Measurements from ENCODE around the gene PARD6B. TPM values are rescaled to one million over a fixed set of nuclear protein-coding genes. Genes with fewer than 3 reads are reported as not detected.
"Not testable (repeated sequence)": the region's sequence is repeated elsewhere in the genome, so short reads cannot be mapped to it uniquely, and the experiment has no call there.

PARD6B gene
- total RNA-seq, 1 experiment from 2014 or later = 29.6 TPM

- TF ChIP-seq IRF2 (CRISPR knock-in tag; IDR thresholded peaks at IDR 0.05; ENCODE audit: borderline replicate concordance, low read depth) (no peak), OVOL2 (CRISPR knock-in tag; IDR thresholded peaks at IDR 0.05; ENCODE audit: borderline replicate concordance) (no peak), TEAD4 (CRISPR knock-in tag; IDR thresholded peaks at IDR 0.05) (no peak), ZNF219 (CRISPR knock-in tag; IDR thresholded peaks at IDR 0.05; ENCODE audit: borderline replicate concordance) (no peak), ZNF263 (CRISPR knock-in tag; IDR thresholded peaks at IDR 0.05; ENCODE audit: low read depth) (no peak)
These were observed 61.6 kb downstream of the PARD6B start (continued) for GRCh38 chr20:50792708-50793574.

DNA sequence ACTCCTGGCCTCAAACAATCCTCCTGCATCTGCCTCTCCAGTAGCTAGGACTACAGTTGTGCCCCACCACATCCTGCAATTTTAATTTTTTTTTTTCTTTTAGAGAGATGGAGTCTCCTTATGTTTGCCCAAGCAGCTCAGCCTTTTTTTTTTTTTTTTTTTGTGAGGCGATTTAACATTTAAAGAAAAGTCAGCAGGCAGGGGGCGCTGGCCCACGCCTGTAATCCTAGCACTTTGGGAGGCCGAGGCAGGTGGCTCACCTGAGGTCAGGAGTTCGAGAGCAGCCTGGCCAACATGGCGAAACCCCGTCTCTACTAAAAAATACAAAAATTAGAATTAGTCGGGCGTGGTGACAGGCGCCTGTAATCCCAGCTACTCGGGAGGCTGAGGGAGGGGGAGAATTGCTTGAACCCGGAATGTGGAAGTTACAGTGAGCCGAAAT lies 62.2 kb downstream of the PARD6B start:
- not testable (repeated sequence) for ATAC-seq; H3K36me3 Mint-ChIP-seq; H3K27me3 Mint-ChIP-seq (ENCODE audit: low read depth); H3K9me3 Mint-ChIP-seq; H3K27ac Mint-ChIP-seq
- Mint-ChIP-seq H3K4me3 (peak overlapping the region; percentile 56), H3K4me1 (peaks cover 22% of the 10 kb centered on the region)
- CTCF ChIA-PET = interaction anchor here (0.6 to 3.6 kb wide), 92 partner anchors 9 to 1844 kb away, joined by 3 to 127 read pairs (median 4); partner anchors contain the start of genes ADNP, DPM1, MOCS3 and PARD6B
- peak; percentile 64 for DNase-seq (ENCODE audit: low spot score)
- TF ChIP-seq, protein P1, sequence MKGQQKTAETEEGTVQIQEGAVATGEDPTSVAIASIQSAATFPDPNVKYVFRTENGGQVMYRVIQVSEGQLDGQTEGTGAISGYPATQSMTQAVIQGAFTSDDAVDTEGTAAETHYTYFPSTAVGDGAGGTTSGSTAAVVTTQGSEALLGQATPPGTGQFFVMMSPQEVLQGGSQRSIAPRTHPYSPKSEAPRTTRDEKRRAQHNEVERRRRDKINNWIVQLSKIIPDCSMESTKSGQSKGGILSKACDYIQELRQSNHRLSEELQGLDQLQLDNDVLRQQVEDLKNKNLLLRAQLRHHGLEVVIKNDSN (CRISPR knock-in tag; IDR thresholded peaks at IDR 0.05) = 0 out of 2 replicates have a peak, but pooled peaks have one; percentile 15
- peak; percentile 41; the same call in 1 of the 2 replicates for TF ChIP-seq CTCF (IDR thresholded peaks at IDR 0.05)
- POLR2A ChIA-PET = interaction anchor here (0.6 to 2.4 kb wide), 5 partner anchors 56 to 751 kb away, joined by 4 to 11 read pairs (median 5); partner anchors contain the start of gene ADNP

- H3K36me3 Mint-ChIP-seq = no peaks in the 10 kb centered on the region
- H3K4me3 Mint-ChIP-seq = peak overlapping the region; percentile 66
- DNase-seq (ENCODE audit: low spot score) (peak; percentile 57), ATAC-seq (peak; percentile 8)
- peaks cover 6% of the 10 kb centered on the region for H3K27me3 Mint-ChIP-seq (ENCODE audit: low read depth)
- POLR2A ChIA-PET = interaction anchor here (0.6 to 2.4 kb wide), 7 partner anchors 9 to 1290 kb away, joined by 3 to 15 read pairs (median 5); partner anchors contain the start of genes ADNP, DPM1 and MOCS3
- H3K27ac Mint-ChIP-seq = peak overlapping the region; percentile 68
- TF ChIP-seq TP53 (CRISPR knock-in tag; IDR thresholded peaks at IDR 0.05) = no peak
- no peak for TF ChIP-seq ZSCAN18 (CRISPR knock-in tag; IDR thresholded peaks at IDR 0.05)
- TF ChIP-seq, protein P2, sequence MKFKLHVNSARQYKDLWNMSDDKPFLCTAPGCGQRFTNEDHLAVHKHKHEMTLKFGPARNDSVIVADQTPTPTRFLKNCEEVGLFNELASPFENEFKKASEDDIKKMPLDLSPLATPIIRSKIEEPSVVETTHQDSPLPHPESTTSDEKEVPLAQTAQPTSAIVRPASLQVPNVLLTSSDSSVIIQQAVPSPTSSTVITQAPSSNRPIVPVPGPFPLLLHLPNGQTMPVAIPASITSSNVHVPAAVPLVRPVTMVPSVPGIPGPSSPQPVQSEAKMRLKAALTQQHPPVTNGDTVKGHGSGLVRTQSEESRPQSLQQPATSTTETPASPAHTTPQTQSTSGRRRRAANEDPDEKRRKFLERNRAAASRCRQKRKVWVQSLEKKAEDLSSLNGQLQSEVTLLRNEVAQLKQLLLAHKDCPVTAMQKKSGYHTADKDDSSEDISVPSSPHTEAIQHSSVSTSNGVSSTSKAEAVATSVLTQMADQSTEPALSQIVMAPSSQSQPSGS (CRISPR knock-in tag; IDR thresholded peaks at IDR 0.05; ENCODE audit: borderline replicate concordance, low read depth) = no peak
- no peak for TF ChIP-seq GABPB1 (CRISPR knock-in tag; IDR thresholded peaks at IDR 0.05)
- H3K4me1 Mint-ChIP-seq = peaks cover 22% of the 10 kb centered on the region
- no peaks in the 10 kb centered on the region for H3K9me3 Mint-ChIP-seq
- CTCF ChIA-PET = interaction anchor here (0.6 to 3.6 kb wide), 85 partner anchors 9 to 723 kb away, joined by 3 to 127 read pairs (median 6); partner anchors contain the start of genes ADNP and PARD6B
These were observed 62.9 kb downstream of the PARD6B start for GRCh38 chr20:50794181-50794845.
